ENCODE measurements around the gene AP1S1.

Gene AP1S1

DNA sequence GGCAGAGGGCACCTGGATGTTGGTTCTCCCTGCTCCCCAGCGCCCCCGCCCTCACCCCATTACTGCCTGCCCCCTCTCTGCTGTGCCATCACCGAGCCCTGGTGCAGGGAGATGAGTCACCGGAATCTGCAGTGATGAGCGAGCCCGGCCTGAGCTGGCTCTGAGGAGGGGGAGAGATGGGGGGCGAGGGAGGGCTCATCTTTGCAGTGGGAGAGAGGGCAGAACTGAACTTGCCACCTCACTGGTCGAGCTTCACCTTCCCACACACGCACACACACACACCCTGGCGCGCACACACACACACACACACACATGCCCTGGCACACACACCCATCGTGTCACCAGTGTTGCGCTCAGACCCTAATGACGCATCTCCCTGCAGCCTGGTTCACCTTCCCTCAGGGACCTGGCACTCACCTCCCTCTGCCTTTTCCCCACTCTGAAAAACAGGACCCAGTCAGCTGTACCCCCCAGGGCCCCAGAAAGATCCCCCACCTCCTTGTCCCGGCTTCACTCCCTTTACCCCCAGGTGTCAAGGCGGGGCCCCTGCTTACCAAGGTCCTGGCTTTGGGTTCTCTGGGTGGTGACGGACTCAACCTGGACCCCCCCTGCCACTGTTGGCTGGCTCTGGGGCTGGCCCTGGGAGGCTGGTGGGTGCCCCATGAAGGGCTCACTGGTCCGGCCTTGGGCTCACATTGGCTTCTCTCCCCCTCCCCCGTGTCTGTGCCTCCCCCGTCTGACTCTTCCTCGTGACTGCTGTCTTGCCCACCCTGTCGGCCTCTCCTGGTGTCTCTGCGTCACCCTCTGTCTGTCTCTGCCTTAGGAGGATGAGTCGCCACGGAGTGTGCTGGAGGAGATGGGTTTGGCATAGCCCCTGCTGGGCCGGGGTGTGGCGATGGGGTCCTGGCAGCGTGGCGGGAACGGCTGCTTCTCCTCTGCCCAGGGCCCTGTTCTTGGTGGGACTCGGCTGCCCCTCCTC is 5.7 kb downstream of the AP1S1 start:
- no peak for DNase-seq (ENCODE audit: low spot score)

DNA sequence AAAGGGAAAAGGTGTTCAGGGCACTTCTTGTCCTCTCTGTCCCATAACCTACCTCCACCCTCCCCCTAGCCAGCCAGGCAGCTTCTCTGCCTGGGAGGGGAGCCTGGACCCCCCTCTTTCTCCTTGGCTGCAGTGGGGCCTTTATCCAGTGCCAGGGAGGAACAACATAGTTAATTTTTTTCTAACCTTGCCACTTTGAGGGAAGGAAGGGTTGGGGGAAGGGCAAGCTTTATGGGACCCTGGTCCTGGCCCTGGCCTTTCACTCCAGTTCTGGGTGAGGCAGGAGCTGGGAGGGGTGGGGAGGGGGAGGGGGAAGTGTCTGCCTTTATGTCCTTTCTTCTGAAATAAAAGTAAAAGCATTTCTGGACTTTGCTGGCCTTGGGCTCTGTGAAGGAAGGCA is 6.6 kb downstream of the AP1S1 start:
- DNase-seq (ENCODE audit: low spot score) = no peak

DNA sequence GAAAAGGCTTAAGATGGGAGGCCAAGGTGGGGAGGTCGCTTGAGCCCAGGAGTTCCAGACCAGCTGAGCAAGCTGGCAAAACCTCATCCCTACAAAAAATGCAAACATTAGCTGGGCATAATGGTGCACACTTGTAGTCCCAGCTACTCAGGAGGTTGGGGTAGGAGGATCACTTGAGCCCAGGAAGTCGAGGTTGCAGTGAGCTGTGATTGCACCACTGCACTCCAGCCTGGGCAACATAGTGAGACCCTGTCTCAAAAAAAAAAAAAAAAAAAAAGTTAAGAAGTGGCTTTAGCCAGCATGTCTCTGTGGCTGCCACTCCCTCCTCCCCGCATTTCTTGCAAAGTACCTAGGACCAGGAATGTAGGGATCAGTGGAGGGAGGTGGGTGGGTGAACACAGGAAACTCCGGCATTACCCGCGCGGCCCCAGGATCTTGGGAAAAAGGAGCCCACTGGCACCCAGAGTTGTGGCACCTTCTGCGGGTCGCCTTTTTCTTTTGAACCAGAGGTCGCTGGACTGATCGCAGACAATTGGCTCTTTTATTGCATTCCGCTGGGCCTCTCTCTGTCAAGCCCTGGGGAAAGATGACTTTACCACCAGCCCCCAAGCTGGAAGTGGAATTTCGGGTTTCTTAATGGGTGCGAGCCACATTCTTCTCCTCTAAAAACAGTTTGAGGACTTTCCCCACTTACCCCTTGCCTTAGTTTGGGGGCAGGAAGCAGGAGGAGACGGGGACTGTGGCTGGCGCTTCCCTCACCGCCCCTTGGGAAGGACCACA is 7.6 kb downstream of the AP1S1 start:
- DNase-seq (ENCODE audit: low spot score) = no peak

DNA sequence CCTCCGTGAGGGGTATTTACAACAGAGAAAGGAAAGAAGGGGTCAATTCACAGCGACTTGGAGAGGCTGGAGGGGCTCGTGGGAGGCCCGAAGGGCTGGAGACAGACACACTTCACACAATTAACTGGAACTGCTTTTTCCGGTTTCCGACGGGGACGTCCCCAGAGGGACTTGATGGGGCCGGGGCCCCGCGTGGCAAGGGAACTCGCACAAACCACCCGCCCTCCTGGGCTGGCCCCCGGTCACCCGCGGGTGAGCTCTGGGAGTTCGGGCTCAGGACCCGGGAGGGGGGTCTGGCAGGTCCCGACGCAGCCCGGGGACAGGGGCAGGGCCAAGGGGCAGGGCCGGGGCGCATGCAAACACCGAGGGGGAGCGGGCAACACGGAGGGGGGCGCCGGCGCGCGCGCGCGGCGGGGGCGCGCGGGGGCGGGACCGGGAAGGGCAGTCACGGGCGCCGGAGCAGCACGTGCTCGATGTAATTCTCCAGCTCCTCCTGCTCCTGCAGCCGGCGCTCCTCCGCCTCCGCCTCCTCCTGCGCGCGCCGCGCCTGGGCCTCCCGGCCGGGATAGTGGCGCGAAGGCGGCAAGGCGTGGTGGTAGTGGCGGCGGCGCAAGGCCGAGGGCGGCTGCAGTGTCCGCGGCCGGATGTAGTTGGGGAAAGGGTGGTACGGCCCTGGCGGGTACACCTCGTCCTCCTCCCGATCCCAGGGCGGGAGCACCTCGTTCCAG is 8.4 kb downstream of the AP1S1 start:
- DNase-seq (ENCODE audit: low spot score) = no peak

DNA sequence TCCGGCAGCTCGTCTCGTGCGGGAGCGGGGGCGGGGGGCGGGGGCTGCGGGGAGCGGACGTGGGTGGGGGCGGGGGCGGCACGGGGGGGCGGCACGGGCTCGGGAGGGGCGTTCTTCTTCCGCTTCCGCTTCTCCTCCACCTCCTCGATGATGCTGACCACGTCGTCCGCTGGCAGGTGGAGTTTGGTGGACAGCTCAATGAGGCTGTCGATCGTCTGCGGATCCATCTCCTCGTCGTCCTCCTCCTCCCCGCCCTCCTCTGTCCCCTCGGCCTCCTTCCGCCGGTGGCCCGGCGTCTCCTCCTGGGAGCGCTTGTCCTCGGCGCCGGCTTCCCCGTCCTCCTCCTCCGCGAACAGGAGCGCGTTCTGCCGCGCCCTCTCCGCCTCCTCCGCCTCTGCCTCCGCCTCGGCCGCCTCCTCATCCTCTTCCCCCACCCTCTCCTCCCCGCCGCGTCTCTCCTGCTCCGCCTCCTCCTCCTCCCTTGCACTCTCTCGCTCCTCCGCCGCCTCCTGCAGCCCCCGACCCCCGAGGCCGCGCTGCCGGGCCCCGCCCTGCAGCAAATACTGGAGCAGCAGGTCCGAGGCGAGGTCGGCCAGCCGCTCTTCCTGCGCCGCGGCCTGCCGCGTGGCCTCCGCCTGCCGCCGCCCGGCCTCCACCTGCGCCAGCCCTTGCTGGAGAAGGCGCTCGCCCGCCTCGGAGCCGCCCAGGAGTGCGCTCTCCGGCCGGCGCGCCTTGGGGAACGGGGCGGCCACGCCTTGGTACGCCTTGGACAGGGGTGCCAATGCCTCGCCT is 9.2 kb downstream of the AP1S1 start:
- no peak for DNase-seq (ENCODE audit: low spot score)

DNA sequence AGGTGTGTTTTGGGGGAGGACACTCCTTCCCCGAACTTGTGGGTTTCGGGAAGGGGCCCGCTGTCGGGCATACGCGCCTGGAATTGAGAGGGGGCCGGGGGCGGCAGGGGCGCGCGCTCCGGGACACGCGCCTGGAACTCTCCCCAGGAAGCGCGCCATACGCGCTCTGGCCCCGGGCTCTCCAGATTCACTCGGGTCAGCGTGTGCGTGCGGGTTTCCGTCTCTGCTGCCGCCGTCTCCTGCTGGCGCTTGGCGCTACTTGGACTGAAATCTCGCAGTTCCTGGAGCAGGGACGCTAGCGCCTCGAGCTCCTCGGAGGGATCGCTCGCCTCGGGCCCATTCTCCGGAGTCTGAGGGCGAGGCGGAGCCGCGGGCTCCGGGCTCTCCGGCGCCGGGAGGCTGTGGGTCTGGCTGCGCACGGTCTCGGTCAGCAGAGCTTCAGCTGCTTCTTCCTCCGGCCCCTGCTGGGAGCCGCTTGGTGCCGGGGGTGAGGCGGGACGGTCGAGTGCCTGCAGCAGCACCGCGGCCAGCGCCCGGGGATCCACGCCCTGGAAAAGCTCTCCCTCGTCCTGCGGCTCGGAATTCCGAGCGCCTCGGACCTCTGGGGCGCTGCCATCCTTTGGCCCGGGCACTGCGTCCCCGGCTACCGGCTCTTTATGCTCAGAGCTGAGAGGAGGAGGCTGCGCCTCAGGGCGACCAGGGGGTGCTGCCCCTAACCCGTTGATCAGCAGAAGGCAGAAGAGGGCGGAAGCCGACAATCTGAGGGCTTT is 10.0 kb downstream of the AP1S1 start:
- DNase-seq (ENCODE audit: low spot score) = no peak

DNA sequence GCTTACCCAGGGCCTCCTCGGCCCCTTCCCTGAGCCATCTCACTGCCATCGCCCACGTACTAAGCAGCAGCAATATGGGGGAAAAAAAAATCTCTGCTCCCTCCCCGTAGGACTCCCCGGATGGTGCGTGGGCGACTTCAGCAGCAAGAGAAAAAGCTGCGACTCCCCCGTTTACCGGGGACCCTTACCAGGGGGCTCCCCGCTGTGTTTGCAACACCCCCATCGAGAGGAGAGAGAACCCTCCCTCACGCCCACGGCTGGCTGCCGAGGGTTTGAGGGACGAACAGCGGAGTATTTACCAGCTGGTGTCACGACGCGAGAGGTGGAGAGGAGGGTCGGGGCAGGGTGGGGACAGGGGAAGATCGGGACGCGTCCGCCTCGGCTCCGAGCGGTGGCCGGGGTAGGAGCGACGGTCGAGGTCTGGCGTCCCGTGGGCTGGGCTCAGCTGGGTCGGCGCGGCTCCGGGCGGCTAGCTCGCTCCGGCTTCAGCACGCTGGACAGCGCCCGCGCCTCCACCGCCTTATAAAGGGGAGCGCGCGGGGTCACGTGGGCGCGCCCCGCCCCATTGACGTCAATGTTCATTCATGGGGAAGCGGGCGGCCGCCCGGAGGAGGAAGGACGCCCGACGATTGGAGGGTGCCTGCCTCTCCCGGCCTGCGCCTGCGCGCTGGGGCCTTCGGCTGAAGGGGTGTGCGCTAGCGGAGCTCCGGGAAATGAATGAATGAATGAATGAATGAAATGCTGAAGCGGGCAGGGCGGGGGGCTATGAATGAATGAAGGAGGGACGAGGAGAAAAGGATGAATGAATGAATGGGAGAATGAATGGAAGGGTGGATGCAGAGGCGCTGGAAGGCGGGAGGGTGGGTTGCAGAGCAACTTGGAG is 11.0 kb downstream of the AP1S1 start, which contains the start of gene VGF:
Gene VGF (minus strand): TSS at position 495 of the 883 bp plus-strand sequence. CDS start 726 bp downstream, outside the sequence.
- peak; percentile 89 for DNase-seq (ENCODE audit: low spot score)

DNA sequence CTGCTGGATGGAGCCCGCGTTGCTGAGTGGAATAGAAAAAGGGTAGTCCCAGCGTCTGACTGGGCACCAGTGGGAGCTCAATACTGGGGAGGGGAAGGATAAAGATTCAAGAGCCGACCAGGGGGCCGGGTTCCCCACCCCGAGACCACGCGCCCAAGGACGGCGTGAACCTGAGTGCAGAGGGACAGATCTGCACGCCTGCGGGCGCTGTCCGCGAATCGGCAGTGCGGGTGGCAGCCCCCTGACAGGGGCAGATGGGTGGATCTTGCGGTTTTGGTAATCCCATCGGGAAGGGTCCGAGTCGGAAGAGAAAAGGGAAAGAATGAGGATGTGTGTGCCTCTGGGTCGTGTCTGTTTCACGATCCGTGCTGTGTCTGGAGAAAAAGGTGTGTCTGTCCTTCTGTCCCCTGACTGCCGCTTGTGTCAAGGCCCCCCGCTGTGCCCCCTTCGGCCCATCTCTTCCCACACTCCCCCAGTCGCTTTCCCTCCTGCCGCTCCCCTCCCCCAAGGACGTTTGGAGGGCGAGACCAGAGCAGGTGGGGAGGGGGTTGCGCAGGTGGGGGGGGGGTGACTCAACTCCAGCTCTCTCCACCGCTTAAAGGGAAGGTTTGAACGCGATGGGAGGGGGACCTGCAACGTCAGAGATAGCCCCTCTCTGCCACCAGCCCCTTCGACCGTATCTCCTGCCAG is 11.8 kb downstream of the AP1S1 start:
- no peak for DNase-seq (ENCODE audit: low spot score)

DNA sequence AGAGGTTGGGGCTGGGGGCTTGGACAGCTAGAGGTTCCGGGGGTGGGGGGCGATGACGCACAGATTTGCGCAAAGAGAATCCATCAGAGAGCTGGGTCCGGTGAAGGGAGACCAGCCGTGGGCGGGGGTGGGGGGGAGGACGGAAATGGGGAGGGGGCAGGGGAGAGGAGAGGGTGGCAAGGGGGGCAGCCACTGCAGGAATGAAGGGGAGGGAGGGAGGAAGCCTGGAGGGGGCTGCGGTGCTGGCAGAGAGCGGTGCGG is 12.3 kb downstream of the AP1S1 start:
- no peak for DNase-seq (ENCODE audit: low spot score)

DNA sequence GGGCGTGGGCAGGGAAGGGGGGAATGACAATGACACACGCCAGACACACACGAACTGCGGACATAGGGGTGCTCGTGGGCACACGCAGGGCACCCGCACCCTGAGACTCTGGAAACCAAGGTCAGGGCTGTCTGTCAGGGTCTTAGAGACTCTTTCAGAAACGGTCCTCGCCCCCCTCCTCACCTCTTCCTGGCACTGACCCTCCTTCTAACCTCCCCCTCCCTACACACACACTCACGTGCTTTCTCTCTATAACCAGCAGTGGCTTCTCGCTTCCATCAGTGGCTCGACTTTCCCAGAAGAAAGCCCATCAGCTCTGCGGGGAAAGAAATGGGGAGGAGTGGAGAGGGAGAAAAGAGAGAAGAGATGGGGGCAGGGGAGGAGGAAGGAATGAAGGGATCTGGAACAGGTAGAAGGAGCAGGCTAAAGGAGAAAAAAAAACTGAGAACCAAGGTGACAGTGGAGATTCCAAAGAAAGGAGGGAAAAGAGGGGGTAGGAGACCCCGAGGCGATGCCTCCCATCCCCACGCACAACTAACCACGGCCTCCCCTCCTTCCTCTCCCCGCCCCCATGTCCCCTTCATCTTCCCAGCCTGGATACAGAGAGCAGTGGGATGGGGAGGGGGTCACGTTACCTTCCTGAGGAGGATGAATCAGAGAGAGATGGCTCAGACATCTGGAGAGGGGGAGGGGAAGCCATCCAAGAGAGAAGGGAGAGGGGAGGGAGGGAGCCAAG is 12.8 kb downstream of the AP1S1 start:
- no peak for DNase-seq (ENCODE audit: low spot score)

DNA sequence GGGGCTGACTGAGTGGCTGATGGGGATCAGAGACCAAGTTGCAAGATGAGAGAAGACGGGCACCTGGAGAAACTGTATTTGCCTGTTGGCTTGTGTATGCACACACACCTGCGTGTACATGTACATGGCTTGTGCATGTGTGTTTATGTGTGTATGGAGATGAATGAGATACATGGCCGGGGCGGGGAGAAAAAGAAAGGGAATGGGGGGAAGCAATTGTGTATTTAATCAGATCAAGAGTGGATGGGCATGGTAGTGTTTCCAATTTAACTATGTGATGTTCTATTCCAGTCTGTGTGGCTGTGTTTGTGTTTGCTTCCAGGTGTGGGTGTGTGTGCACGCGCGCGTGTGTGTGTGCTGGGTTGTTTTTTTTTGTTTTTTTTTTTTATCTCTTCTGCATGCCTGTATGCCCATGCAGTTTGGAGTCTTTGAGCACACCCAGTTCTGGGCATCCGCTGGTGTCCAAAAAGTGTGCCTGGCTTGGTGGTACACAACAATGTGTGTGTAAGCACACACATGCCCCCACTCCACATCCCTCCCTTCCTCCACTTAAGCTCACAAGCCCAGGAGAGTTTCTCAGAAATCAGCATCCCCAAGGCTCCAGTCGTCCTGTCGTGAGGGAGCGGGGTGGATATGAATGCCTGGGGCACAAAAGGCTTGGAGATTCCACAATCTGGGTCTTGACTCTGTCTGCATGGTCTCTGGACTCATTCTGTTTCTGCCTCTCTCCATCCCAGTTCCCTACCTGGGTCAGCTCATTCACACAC is 13.6 kb downstream of the AP1S1 start:
- DNase-seq (ENCODE audit: low spot score) = peak; percentile 49

DNA sequence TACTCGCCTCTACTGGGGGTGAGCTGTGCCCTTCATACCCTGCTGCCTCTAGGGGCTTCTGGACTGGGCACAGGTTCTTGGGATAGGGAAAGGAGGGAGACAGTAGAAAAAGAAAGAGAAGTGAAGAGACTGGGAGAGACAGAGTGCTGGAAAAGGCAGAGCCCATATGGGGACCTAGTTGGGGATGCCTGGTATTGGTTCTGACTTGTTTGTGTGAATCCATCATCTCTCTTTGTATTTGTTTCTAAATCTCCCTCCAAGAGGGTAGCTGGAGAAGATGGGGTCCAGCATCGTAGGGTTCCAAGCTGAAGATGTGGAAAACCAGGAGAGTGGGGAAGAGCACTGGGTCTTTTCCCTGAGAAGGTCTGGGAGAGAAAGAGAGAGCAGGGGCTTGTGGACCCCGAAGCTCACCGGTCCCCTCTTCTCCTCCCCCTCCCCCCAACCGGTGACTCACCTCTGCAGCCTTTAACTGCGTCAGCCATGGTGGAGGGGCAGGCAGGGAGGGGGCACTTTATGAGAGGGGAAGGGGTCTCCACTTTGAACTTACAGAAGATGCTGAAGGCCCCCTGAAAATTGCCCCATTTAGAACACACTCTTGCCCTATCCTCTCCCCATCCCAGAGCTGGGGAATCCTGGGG is 14.3 kb downstream of the AP1S1 start:
- DNase-seq (ENCODE audit: low spot score) = no peak

DNA sequence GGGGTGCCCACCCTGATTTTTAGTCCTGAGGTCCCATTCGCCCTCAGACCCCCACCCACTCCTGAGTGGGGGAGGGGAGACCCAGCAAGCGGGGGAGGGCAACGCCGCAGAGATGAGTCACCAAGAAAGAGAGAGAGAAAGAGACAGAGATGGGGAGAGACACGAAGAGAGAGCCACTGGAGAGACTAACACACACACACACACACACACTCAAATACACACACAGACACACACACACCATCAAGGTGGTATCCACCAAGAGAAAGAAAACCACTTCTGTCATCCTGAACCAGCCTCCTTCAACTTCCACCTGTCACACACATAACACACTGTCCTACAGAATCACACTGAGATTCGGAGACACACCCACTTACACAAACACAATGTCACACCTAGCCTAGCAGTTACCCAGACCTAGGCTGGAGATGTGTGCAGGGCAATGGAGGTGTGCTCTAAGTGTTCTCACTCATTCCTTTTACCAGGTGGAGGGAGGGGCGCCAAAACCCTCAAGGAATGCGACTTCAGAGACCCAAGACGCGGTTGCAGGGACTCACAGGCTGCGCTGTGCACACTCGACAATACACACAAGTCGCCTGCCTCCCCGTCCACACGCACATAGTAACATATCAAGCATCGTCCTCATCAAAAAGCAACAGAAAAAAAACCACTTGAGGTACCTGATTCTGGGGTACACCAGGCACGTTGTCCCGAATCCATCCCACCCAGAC is 15.0 kb downstream of the AP1S1 start:
- no peak for DNase-seq (ENCODE audit: low spot score)

DNA sequence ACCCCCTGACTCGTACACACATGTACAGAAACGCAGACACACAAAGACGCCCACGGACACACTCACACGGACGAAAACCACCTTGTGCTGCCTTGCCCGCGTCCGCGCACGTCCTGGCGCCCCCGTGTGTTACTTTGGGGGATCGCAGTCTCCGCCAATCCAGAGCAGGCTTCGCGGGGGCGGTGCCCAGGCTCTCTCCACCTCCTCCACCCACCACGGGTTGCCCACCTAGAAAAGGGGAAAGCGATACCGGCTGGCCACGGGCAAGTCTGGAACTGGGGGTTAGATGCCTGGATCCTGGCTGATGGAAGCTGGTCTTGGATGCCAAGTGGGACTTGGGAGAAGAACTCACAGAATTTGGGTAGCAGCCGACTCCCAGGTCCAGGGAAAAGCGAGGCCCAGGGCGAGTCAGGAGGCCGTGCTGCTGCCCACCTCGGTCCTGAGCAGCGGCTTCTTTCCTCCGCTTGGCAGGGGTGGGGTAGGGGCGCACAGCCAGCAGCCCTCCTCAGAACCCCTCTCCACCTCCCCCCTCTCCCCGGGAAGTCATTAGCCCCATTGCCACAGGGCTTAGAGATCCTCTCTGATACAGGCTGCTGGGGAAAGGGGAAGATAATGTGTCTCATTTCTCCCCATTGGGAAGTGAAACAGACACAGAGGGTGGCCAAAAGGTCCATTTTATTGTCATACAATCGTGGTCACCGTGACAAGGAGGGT is 15.7 kb downstream of the AP1S1 start:
- DNase-seq (ENCODE audit: low spot score) = peak; percentile 89

DNA sequence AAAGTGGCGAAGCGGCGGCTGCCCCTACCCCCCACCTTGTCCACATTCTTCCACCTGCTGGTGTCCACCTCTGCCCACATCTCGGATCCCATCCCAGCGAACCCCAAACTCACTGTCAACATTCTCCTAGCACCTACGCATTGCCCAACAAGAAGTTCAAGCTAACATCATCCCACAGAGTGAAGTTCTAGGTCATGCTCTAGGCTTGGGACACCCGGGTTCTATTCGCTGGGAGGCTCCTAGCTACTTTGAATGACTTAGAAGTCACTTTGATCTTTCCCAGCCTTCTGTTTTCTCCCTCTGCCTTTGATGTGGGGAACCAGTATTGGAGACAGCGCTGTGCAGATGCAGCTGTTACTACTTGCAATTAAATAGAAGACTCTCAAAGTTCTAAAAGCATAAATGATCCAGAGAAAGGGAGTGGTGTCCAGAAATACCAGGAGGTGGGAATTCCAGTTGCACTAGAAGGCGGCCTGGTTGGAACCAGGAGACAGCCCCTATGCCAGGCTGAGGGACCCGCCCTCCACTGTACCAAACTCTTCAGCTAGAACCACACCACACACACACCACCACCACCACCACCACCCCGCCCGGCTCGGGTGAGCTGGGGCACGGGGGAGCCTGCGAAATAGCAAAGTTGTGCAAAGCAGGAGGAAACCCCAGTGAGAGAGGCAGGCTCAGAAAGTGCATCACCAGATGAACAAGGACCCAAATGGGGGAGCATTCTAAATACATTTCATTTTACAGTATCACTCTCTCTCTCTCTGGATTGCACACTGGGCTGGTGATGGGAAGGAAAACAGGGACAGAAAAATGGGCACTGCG is 16.6 kb downstream of the AP1S1 start:
- no peak for DNase-seq (ENCODE audit: low spot score)

Measured in NAMALWA (cell line).